ENCODE measurements around the gene FADD. TPM values are rescaled to one million over a fixed set of nuclear protein-coding genes. Genes with fewer than 3 reads are reported as not detected.

Gene FADD
- total RNA-seq, 1 donor from 2014 or later, result 40.8 TPM

- H3K79me2 ChIP-seq (ENCODE audit: insufficient read depth, low read length), result no peaks in the 10 kb centered on the region
- H3K4me2 ChIP-seq (ENCODE audit: low read length), result no peak overlapping the region
- no peak overlapping the region for H3K4me3 ChIP-seq (ENCODE audit: insufficient read depth, low read depth, low read length)
- no peak overlapping the region for H2AFZ ChIP-seq (ENCODE audit: low read depth, low read length)
- Mint-ChIP-seq H3K4me1 (ENCODE audit: low read depth, unreplicated experiment) (peaks cover 4% of the 10 kb centered on the region), H3K9me3 (ENCODE audit: unreplicated experiment) (no peaks in the 10 kb centered on the region), H3K27me3 (ENCODE audit: low read depth, unreplicated experiment) (peaks cover 8% of the 10 kb centered on the region), H3K4me3 (ENCODE audit: unreplicated experiment) (no peak overlapping the region), H3K27ac (ENCODE audit: unreplicated experiment) (no peak overlapping the region), H3K36me3 (ENCODE audit: low read depth, unreplicated experiment) (no peaks in the 10 kb centered on the region)
- no peaks in the 10 kb centered on the region for H4K20me1 ChIP-seq (ENCODE audit: insufficient read depth, low read length)
- H3K9ac ChIP-seq (ENCODE audit: low read length), result no peak overlapping the region
- DNase-seq (ENCODE audit: low read depth) (no peak), FAIRE-seq (no peak)
- no peaks in the 10 kb centered on the region for H3K27me3 ChIP-seq (ENCODE audit: insufficient read depth, low read length)
- H3K9me3 ChIP-seq (ENCODE audit: insufficient read depth, low read depth, low read length), result no peaks in the 10 kb centered on the region
- TF ChIP-seq CTCF (IDR thresholded peaks at IDR 0.05; ENCODE audit: insufficient read depth, low read depth, low read length) (no peak), EZH2 (IDR thresholded peaks at IDR 0.05; ENCODE audit: insufficient read depth, low read length) (no peak)
- H3K27ac ChIP-seq (ENCODE audit: low read depth, low read length), result no peak overlapping the region
- H3K4me1 ChIP-seq (ENCODE audit: insufficient read depth, low read length), result peaks cover 10% of the 10 kb centered on the region
- H3K36me3 ChIP-seq (ENCODE audit: insufficient read depth, low read length), result no peaks in the 10 kb centered on the region
These were observed 23.1 kb downstream of the FADD start for GRCh38 chr11:70226183-70226582.

DNA sequence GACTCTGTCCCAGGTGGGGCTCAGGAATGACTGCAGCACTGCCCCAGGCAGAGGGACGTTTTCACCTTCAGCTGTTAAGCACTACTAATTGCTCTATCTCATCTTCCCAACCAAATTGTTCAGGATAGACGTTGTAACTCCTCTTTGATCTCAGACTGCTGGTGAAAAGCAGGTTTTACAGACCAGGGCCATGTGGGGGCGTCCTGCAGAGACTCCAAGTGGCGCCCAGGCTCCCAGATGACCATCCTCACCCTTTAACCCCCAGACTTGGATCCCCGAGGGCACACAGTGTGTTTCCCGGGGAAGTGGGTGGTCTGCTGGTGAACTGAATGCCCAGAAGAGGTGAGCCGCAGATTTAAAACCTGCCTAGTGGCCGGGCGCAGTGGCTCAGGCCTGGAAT, 23.9 kb downstream of the FADD start:
- no peak overlapping the region for H3K4me3 ChIP-seq (ENCODE audit: insufficient read depth, low read depth, low read length)
- H3K79me2 ChIP-seq (ENCODE audit: insufficient read depth, low read length), result no peaks in the 10 kb centered on the region
- no peak overlapping the region for H2AFZ ChIP-seq (ENCODE audit: low read depth, low read length)
- Mint-ChIP-seq H3K27ac (ENCODE audit: unreplicated experiment) (no peak overlapping the region), H3K4me3 (ENCODE audit: unreplicated experiment) (no peak overlapping the region), H3K36me3 (ENCODE audit: low read depth, unreplicated experiment) (no peaks in the 10 kb centered on the region), H3K4me1 (ENCODE audit: low read depth, unreplicated experiment) (peaks cover 4% of the 10 kb centered on the region), H3K9me3 (ENCODE audit: unreplicated experiment) (no peaks in the 10 kb centered on the region), H3K27me3 (ENCODE audit: low read depth, unreplicated experiment) (peaks cover 8% of the 10 kb centered on the region)
- no peak overlapping the region for H3K27ac ChIP-seq (ENCODE audit: low read depth, low read length)
- H3K9ac ChIP-seq (ENCODE audit: low read length), result no peak overlapping the region
- no peaks in the 10 kb centered on the region for H3K9me3 ChIP-seq (ENCODE audit: insufficient read depth, low read depth, low read length)
- DNase-seq (ENCODE audit: low read depth) (no peak), FAIRE-seq (no peak)
- H3K27me3 ChIP-seq (ENCODE audit: insufficient read depth, low read length), result no peaks in the 10 kb centered on the region
- no peaks in the 10 kb centered on the region for H4K20me1 ChIP-seq (ENCODE audit: insufficient read depth, low read length)
- H3K4me2 ChIP-seq (ENCODE audit: low read length), result no peak overlapping the region
- H3K36me3 ChIP-seq (ENCODE audit: insufficient read depth, low read length), result no peaks in the 10 kb centered on the region
- peak; percentile 11 for TF ChIP-seq CTCF (IDR thresholded peaks at IDR 0.05; ENCODE audit: insufficient read depth, low read depth, low read length)
- no peak for TF ChIP-seq EZH2 (IDR thresholded peaks at IDR 0.05; ENCODE audit: insufficient read depth, low read length)
- H3K4me1 ChIP-seq (ENCODE audit: insufficient read depth, low read length), result peaks cover 10% of the 10 kb centered on the region

DNA sequence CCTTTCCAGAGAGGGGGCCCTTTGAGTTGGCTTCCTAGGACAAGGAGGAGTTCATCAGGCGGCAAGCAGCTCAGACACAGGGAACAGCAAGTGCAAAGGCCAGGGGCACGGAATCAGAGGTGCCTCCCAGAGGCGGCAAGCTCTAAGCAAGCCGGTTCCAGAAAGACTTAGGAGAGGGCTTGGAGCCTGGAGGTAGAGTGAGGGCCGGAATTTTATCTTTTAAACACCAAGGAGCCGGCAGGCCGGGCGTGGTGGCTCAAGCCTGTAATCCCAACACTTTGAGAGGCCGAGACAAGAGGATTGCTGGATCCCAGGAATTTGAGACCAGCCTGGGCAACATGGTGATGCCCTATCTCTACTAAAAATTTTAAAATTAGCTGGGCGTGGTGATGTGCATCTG, 26.6 kb downstream of the FADD start:
- Histone ChIP-seq H3K9me3 (ENCODE audit: insufficient read depth, low read depth, low read length) (no peaks in the 10 kb centered on the region), H3K4me1 (ENCODE audit: insufficient read depth, low read length) (peaks cover 22% of the 10 kb centered on the region), H3K4me3 (ENCODE audit: insufficient read depth, low read depth, low read length) (no peak overlapping the region), H3K4me2 (ENCODE audit: low read length) (no peak overlapping the region), H3K27me3 (ENCODE audit: insufficient read depth, low read length) (no peaks in the 10 kb centered on the region), H3K27ac (ENCODE audit: low read depth, low read length) (no peak overlapping the region), H3K9ac (ENCODE audit: low read length) (no peak overlapping the region), H2AFZ (ENCODE audit: low read depth, low read length) (no peak overlapping the region), H3K79me2 (ENCODE audit: insufficient read depth, low read length) (no peaks in the 10 kb centered on the region), H4K20me1 (ENCODE audit: insufficient read depth, low read length) (no peaks in the 10 kb centered on the region), H3K36me3 (ENCODE audit: insufficient read depth, low read length) (no peaks in the 10 kb centered on the region)
- Mint-ChIP-seq H3K9me3 (ENCODE audit: unreplicated experiment) (peaks cover 5% of the 10 kb centered on the region), H3K36me3 (ENCODE audit: low read depth, unreplicated experiment) (no peaks in the 10 kb centered on the region), H3K27me3 (ENCODE audit: low read depth, unreplicated experiment) (no peaks in the 10 kb centered on the region), H3K27ac (ENCODE audit: unreplicated experiment) (no peak overlapping the region), H3K4me1 (ENCODE audit: low read depth, unreplicated experiment) (peaks cover 11% of the 10 kb centered on the region), H3K4me3 (ENCODE audit: unreplicated experiment) (no peak overlapping the region)
- TF ChIP-seq CTCF (IDR thresholded peaks at IDR 0.05; ENCODE audit: insufficient read depth, low read depth, low read length) (no peak), EZH2 (IDR thresholded peaks at IDR 0.05; ENCODE audit: insufficient read depth, low read length) (no peak)
- no peak for DNase-seq (ENCODE audit: low read depth)
- FAIRE-seq, result no peak

All from astrocyte (in vitro differentiated cells and primary cell).